Eye (tissue), 1 donor: ENCODE data around the gene MAPK8IP1.
"Not testable (repeated sequence)": the region's sequence is repeated elsewhere in the genome, so short reads cannot be mapped to it uniquely, and the experiment has no call there.

Experiments
- DNase-seq: peaks from one replicate; pipeline ENCODE4 v3.0.0-alpha.2; 2015

MAPK8IP1 gene

GRCh38 chr11:45890886-45891550, 5.6 kb downstream of the MAPK8IP1 start:
- DNase-seq, result no peak

GRCh38 chr11:45892856-45893255, 7.4 kb downstream of the MAPK8IP1 start:
- DNase-seq, result no peak

- DNase-seq, result no peak
Observed at GRCh38 chr11:45894555-45895247, 9.2 kb downstream of the MAPK8IP1 start.

- DNase-seq, result no peak
Observed at GRCh38 chr11:45895553-45896259, 10.3 kb downstream of the MAPK8IP1 start.

- DNase-seq, result peak; percentile 85
Observed at GRCh38 chr11:45896422-45896984, 11.1 kb downstream of the MAPK8IP1 start.

GRCh38 chr11:45897556-45897955, 12.1 kb downstream of the MAPK8IP1 start:
- no peak for DNase-seq

GRCh38 chr11:45899086-45899447, 13.6 kb downstream of the MAPK8IP1 start:
- no peak for DNase-seq

GRCh38 chr11:45899448-45900174, 14.2 kb downstream of the MAPK8IP1 start:
- DNase-seq, result peak; percentile 96

GRCh38 chr11:45900175-45900800, 14.8 kb downstream of the MAPK8IP1 start:
- peak; percentile 69 for DNase-seq

- peak; percentile 22 for DNase-seq
Observed at GRCh38 chr11:45900916-45901617, 15.6 kb downstream of the MAPK8IP1 start.

GRCh38 chr11:45901626-45902025, 16.2 kb downstream of the MAPK8IP1 start:
- no peak for DNase-seq

- no peak for DNase-seq
Observed at GRCh38 chr11:45902452-45903380, 17.3 kb downstream of the MAPK8IP1 start.

GRCh38 chr11:45904309-45904915, 19.0 kb downstream of the MAPK8IP1 start:
- DNase-seq, result no peak

GRCh38 chr11:45905095-45905494, 19.6 kb downstream of the MAPK8IP1 start:
- DNase-seq, result no peak

- DNase-seq, result not testable (repeated sequence)
Observed at GRCh38 chr11:45905576-45905975, 20.1 kb downstream of the MAPK8IP1 start.

GRCh38 chr11:45906096-45906682, 20.7 kb downstream of the MAPK8IP1 start:
- DNase-seq, result no peak

- DNase-seq, result no peak
Observed at GRCh38 chr11:45906965-45907611, 21.6 kb downstream of the MAPK8IP1 start, which contains the start of gene FREY1. FREY1 (minus strand) TSS chr11:45907271; CDS start chr11:45907245, 26 bp downstream.

GRCh38 chr11:45907911-45908370, 22.5 kb downstream of the MAPK8IP1 start:
- peak; percentile 40 for DNase-seq
